HT-29 (cell line): Measurements from ENCODE around the gene TEPSIN. TPM values are rescaled to one million over a fixed set of nuclear protein-coding genes. Genes with fewer than 3 reads are reported as not detected.

Source experiments
- DNase-seq: peaks from one replicate; pipeline ENCODE4 v3.0.0-alpha.2; 2015; ENCODE audit warnings: low spot score
- total RNA-seq: library from RNA; depleted of rRNA; stranded (reverse); fragments of >200 nt; shearing (Covaris generic); gene quantifications from 2 replicates; pipeline ENCODE4 v1.2.3, GENCODE V29; 2014; rRNA removed

TEPSIN gene
- total RNA-seq, 1 experiment from 2014 or later, result 46.2 TPM

DNA sequence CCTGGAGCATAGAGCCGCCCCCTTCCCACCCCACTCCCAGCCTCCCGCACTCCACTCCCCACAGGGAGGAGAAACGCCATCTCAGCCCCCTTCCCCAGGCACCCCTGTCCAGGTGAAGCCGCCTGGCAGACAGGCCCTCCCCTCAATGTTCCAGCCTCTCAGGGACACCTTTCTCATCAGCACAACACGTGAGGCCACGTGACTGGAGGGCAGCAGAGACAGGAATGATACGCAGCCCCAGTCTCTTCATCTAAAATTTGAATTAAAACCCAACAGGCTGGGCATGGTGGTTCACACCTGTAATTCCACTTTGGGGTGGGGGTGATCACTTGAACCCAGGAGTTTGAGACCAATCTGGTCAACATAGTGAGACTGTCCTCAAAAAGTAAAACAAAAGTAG is 52.7 kb downstream of the TEPSIN start:
- DNase-seq, result no peak

GRCh38 chr17:81184555-81184954 is 54.3 kb downstream of the TEPSIN start:
- no peak for DNase-seq

- no peak for DNase-seq
Measured at GRCh38 chr17:81183807-81184206, 55.0 kb downstream of the TEPSIN start.

- DNase-seq, result no peak
Measured at GRCh38 chr17:81183316-81183715, 55.5 kb downstream of the TEPSIN start.

DNA sequence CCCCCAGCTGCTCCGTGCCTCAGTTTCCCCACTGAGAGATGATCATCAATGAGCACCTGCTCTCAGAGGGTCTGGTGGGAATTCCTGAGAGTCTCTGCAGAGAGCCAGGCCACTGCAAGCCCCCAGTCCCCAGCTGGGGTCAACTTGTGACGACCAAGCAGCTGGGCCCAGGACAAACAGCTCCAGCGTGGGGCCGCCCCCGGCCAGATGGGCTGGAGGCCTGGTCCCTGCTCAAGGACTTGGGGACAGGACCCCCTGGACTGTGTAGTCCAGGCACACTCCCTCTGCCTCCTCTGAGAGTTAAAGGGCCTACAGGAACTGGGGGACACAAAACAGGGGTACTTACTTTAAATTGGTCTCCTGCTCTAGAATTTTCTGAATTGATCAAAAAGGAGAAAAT is 56.3 kb downstream of the TEPSIN start:
- DNase-seq, result no peak

- DNase-seq, result no peak
Measured at GRCh38 chr17:81181811-81182185, 57.1 kb downstream of the TEPSIN start.

DNA sequence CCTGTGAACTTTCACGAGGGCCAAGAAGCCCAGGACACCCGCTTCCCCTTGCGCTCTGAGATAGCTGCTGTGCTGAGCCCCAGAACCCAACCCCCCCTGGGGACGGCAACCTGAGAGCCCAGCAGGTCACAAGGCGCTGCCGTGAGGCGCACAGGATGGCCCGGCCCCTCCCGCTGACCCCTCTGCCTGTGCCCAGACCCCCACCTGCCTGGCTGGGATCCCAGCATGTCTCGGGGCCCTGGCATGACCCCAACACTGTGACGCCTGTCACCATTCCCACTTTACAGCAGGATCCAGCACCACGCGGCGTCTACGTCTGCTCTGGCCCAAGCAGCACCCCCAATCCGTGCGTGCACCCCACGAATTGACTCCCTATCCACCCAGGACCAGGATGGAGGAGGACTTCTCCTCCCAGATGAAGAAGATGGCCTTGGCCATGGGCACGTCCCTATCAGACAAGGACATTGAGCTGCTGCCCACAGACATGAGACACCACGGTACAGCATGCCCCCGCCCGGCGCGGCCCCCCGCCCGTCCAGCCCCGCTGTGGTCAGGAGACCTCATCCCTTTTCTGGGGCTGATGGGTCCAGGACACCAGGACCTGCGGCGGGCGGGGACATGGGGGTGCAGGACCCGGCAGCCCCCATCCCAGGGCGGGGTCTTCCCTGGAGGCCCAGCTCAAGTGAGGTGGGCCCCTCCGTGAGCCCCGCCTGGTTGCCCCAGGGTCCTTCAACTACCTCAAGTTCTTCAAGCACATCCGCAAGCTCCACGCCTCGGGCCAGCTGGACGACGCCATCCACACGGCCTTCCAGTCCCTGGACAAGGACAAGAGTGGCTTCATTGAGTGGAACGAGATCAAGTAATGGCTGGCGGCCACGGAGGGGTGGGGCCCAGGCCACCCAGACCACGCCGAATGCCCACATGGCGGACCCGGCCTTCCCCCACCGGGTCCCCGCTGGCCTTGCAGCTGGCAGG is 57.7 kb downstream of the TEPSIN start:
- no peak for DNase-seq

DNA sequence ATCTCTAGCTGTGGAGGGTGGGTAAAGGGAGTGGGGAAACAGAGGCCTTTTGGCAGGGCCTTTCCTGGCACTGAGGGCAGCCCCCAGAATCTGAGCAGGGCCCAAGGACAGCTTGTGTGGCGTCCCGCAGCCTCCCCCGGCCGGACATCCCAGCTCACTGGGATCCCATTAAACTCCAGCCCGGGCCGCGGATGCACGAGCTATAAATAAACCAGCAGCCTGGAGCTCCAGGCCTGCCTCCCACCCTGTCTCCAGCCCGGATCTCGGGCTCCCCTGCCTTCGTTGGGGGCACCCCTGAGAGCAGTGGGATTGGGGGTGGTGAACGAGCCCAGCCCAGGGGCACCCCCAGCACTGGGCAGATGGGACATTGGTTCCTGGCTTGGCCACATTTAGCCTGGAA is 59.0 kb downstream of the TEPSIN start:
- no peak for DNase-seq

DNA sequence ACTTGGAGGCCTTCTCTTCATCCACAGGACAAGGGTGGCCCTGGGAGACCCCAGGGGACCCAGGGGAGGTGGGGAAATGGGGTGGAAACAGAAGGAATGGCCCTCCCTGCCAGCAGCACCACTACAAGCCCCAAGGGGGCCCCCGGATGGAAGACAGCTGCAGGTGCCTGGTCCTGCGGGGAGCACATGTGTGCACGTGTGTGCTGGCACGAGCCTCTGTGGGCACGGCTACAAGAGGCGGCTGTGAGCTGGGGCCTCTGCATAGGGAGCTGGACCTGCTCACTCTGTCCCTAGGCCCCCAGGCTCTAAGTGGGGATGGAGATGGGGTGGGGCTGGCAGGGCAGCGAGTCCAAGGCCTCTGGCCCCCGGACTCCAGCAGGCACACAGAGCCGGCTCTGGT is 59.6 kb downstream of the TEPSIN start:
- no peak for DNase-seq

Other genes with a start within 250 kb of the TEPSIN start
- gene CHMP6, start 247.2 kb downstream of the TEPSIN start, total RNA-seq, result 9.7 and 12.7 TPM in 2 replicates
- 93.8 and 105 TPM in 2 replicates for gene BAIAP2, start 203.9 kb downstream of the TEPSIN start, total RNA-seq
- not detected in 2 replicates for gene PVALEF, start 73.5 kb downstream of the TEPSIN start, total RNA-seq
- 64.6 and 71.3 TPM in 2 replicates for gene AATK, start 72.8 kb downstream of the TEPSIN start, total RNA-seq
- gene CEP131, start 16.1 kb downstream of the TEPSIN start, total RNA-seq, result 37.1 and 46.0 TPM in 2 replicates
- gene NDUFAF8, start 263 bp upstream of the TEPSIN start, total RNA-seq, result 87.4 and 96.5 TPM in 2 replicates
- gene SLC38A10, start 56.3 kb upstream of the TEPSIN start, total RNA-seq, result 109 and 116 TPM in 2 replicates
- 10.4 and 11.6 TPM in 2 replicates for gene BAHCC1, start 156.4 kb upstream of the TEPSIN start, total RNA-seq